Activated CD8-positive, alpha-beta memory T cell treated with anti-CD3 and anti-CD28 coated beads, Interleukin-2, amount 50 U/mL, for 24 hours (primary cell): ENCODE measurements around the gene GPATCH2L.

Experiments
- DNase-seq: peaks from one replicate; pipeline ENCODE4 v3.0.0-alpha.2; 2020; ENCODE audit errors: extremely low read depth

GPATCH2L gene

DNA sequence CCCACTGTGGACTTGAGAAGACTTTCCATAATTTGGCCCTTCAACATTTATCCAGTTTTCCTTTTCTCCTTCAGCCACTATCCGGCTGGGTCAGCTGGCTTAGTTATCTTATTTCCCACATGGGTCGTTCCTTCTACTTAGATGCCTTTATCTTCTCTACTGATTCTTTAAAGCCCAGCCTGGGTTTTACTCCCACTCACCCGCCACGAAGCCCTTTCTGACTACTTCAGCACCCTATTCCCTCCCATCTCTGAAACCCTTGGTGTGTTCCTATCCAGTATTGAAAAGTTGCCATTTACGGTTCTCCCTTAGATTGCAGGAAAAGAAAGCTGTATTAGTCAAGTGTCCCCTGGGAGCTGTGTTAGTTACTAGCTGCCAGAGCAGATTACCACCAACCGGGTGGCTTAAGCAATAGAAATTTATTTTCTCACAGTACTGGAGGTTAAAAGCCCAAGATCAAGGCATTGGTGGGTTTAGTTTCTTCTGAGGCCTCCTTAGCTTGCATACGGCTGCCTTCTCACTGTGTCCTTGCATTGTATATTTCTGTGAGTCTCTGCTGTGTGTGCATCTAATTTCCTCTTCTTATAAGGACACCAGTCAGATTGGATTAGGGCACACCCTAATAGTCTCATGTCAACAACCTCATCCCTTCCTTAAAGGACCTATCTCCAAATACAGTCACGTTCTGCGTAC lies 105.5 kb downstream of the GPATCH2L start:
- no peak for DNase-seq

DNA sequence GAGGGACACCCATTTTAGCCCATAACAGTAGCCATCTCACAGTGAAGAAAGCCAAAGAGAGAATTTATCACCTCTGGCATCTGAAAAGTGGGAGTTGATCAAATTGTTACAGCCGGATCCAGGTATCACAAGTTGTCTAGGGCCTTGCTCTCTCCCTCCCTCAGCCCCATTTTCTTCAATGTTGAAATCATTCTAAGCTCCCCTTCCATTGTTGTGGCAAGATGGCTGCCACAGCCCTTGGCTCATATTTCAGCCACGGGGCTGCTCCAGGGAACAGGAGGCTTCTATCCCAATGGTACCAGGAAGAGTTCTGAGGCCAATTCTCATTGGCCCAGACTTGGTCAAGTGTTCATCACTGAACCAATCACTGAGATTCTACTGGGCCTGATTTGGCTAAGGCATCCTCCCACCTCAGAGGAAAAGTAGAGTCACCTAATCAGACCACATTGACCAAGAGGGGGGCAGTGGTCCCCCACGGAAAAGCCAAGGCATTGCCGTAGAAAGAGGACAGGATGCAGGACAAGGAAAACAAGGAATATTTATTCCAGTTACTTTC lies 106.2 kb downstream of the GPATCH2L start:
- no peak for DNase-seq

DNA sequence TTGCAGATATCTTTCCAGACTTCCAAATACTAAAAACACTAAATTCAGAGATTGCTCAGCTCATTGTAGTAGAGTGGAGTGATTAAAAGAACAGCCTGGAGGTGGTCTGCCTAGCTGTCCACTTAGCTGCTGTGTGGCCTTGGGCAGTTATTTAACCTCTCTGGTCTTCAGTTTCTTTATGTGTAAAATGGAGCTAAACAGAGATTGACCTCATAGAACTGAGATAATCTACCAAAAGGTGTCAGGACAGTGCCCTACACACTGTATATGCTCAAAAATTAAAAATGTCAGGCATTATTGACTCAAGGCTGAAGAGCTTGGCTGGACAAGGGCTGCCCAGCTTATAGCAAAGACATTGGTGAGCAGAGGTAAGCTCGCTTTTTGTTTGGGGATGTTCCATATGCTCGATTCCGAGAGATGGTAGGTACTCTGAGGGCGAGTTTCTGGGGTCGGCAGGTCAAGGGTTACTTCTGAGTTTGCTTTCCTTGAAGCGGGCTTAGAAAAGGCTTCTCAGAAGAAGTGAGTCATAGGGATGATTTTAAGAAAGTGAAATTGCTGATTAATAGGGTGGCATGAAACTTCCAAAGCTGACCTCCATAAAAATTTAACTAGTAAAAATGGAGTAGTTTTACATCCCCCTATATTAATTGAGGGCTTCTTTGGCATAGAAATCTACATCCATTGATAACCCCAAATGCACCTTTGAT lies 107.5 kb downstream of the GPATCH2L start:
- no peak for DNase-seq

DNA sequence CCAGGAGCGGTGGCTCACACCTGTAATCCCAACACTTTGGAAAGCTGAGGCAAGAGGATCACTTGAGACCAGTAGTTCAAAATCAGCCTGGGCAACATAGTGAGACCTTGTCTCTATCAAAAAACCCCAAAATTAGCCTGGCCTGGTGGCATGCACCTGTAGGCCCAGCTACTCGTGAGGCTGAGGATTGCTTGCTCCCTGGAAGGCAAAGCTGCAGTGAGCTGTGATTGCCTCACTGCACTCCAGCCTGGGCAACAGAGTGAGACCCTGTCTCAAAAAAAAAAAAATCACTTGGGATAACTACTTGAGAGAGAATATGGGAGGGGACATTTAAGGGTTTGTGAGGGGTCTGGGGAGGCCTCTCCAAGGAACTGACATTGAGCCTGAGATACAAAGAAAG lies 109.0 kb downstream of the GPATCH2L start:
- DNase-seq, result no peak

DNA sequence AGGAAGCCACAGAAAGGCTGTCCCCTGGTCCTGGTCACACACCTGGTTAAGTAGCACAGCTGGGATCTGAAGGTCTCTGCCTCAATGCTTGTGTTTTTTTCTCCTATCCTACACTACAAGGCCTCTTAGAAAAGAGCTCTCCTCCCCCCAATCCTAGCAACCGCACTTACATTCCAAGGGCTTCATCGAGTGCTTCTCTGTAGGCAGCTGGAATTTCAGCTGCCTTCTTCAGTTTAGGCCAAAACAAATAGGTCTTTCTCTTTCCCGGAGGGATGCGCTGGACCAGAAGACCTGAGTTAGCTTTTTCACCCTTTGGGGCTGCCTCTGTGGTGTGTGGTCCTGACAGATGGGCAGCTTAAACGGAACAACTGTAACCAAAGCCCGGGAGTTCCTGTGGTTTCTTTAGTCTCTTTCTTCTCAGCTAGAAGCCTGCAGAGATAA lies 109.7 kb downstream of the GPATCH2L start:
- DNase-seq, result no peak

DNA sequence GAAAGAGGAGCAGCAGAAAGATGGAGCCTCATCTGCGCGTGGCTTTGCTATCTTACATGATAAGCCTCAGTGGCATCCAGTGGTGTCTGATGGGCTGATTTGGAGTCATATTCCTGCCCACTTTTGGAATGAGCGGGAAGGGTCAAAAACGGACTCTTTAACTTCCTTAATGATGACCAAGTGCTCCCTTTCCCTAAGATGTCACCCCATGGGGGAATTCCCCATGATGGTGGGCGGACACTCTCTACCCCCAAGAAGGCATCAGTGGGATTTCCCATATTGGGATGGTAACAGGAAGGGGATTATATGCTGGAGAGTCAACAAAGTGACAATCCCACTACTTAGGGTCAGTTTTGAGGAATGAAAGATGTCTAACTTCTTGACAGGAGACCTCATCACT lies 110.9 kb downstream of the GPATCH2L start:
- no peak for DNase-seq
